Prostate gland (tissue), 2 donors: Measurements from ENCODE around the gene CENPA. TPM values are rescaled to one million over a fixed set of nuclear protein-coding genes. Genes with fewer than 3 reads are reported as not detected.
"Not testable (repeated sequence)": the region's sequence is repeated elsewhere in the genome, so short reads cannot be mapped to it uniquely, and the experiment has no call there.

ENCODE experiments used
- DNase-seq: peaks from one replicate; pipeline ENCODE4 v3.0.0-alpha.2; 2019; ENCODE audit warnings: low spot score
- H3K27ac ChIP-seq, 2 donors: fragments of 200-600 bp; sonication (generic); 2 replicates each; pipeline ENCODE4 v1.5.1; 2017 to 2019
- H3K27me3 ChIP-seq: fragments of 200-600 bp; sonication (generic); replicated peaks from 2 replicates; pipeline ENCODE4 v1.5.1; 2019; ENCODE audit not compliant: insufficient read depth
- H3K36me3 ChIP-seq, 2 donors: fragments of 200-600 bp; sonication (generic); 1 replicate in 1 of 2; 2 replicates in 1 of 2; pipeline versions ENCODE4 v1.5.1 to v1.8.1; 2017 to 2019
- H3K4me1 ChIP-seq: fragments of 200-600 bp; sonication (generic); replicated peaks from 2 replicates; pipeline ENCODE4 v1.5.1; 2019
- H3K4me3 ChIP-seq, 2 donors: fragments of 200-600 bp; sonication (generic); 2 replicates each; pipeline ENCODE4 v1.5.1; 2017 to 2019
- H3K9me3 ChIP-seq: fragments of 200-600 bp; sonication (generic); 2 replicates; pipeline ENCODE4 v1.5.1; 2017
- POLR2A ChIP-seq: fragments of 450-650 bp; IDR thresholded peaks from one replicate; pipeline ENCODE4 v1.6.1; 2016; ENCODE audit warnings: antibody characterized with exemption, mild to moderate bottlenecking
- POLR2AphosphoS5 ChIP-seq: sonication (generic); formaldehyde crosslinking; IDR thresholded peaks from one replicate; pipeline ENCODE4 v1.6.1; 2017; ENCODE audit warnings: antibody characterized with exemption
- WGBS: methylation state at CpG from one replicate; pipeline ENCODE4 v1.1.5; 2018; 5-methylcytosine and 5-hydroxymethylcytosine counted together
- intact Hi-C: fragments of 100-400 bp; cut with DNase I; formaldehyde crosslinking; loops from one replicate; pipeline ENCODE4 v1.14.2; 2022
- total RNA-seq, 2 donors: library from RNA; depleted of rRNA; stranded (reverse); fragments of >200 nt; gene quantifications; one replicate each; pipeline ENCODE4 v1.1.0, GENCODE V29; 2016
- TF ChIP-seq, protein P1 (sequence below), 4 experiments: fragments of 200-600 bp in 2 of 4; fragments of 450-650 bp in 2 of 4; sonication (generic) in 2 of 4; IDR thresholded peaks; 1 replicate in 3 of 4; 2 replicates in 1 of 4; pipeline ENCODE4 v1.5.1; 2016 to 2019; ENCODE audit warnings: antibody characterized with exemption in 4 of 4, mild to moderate bottlenecking in 2 of 4, moderate library complexity in 2 of 4

Gene CENPA
- total RNA-seq, 2 donors from 2014 or later = 0.23 to 0.68 TPM

DNA sequence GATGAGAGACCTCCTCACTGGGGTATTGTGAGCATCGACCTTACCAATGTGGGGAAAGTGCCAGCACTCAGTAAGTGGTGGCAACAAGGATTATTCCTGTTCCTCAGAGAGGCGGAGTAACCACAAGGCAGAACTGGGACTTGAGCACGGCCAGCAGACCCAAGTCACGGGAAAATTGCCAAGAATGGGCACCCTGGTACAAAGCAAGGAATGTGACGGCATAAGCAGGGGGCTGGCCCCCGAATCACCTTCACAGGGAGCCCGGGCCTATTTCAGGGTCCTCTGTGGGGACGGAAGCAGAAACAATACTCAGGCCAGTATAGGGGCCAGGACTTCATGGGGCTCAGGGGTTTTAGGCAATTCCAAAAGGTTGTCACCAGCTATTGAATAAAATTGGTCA, 25.4 kb downstream of the CENPA start:
- DNase-seq = no peak
- TF ChIP-seq, protein P1, sequence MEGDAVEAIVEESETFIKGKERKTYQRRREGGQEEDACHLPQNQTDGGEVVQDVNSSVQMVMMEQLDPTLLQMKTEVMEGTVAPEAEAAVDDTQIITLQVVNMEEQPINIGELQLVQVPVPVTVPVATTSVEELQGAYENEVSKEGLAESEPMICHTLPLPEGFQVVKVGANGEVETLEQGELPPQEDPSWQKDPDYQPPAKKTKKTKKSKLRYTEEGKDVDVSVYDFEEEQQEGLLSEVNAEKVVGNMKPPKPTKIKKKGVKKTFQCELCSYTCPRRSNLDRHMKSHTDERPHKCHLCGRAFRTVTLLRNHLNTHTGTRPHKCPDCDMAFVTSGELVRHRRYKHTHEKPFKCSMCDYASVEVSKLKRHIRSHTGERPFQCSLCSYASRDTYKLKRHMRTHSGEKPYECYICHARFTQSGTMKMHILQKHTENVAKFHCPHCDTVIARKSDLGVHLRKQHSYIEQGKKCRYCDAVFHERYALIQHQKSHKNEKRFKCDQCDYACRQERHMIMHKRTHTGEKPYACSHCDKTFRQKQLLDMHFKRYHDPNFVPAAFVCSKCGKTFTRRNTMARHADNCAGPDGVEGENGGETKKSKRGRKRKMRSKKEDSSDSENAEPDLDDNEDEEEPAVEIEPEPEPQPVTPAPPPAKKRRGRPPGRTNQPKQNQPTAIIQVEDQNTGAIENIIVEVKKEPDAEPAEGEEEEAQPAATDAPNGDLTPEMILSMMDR (IDR thresholded peaks at IDR 0.05) = no peak
- no peak for TF ChIP-seq POLR2AphosphoS5
- TF ChIP-seq POLR2A = no peak
- Histone ChIP-seq H3K27ac (no peak overlapping the region), H3K27me3 (no peaks in the 10 kb centered on the region), H3K9me3 (no peaks in the 10 kb centered on the region), H3K4me1 (no peaks in the 10 kb centered on the region), H3K4me3 (no peak overlapping the region), H3K36me3 (no peaks in the 10 kb centered on the region)
- WGBS = 46% methylated on average over 8 of the region's 8 CpGs
- intact Hi-C loops = no loop called here

- DNase-seq = no peak
- TF ChIP-seq, protein P1 (IDR thresholded peaks at IDR 0.05) = no peak
- TF ChIP-seq POLR2AphosphoS5 (no peak), POLR2A (no peak)
- Histone ChIP-seq H3K4me3 (no peak overlapping the region), H3K27me3 (no peaks in the 10 kb centered on the region), H3K36me3 (no peaks in the 10 kb centered on the region), H3K4me1 (no peaks in the 10 kb centered on the region), H3K9me3 (no peaks in the 10 kb centered on the region), H3K27ac (no peak overlapping the region)
- 80% methylated on average over 14 of the region's 14 CpGs for WGBS
- intact Hi-C loops = no loop called here
Observed at GRCh38 chr2:26811791-26812694, 26.2 kb downstream of the CENPA start.

DNA sequence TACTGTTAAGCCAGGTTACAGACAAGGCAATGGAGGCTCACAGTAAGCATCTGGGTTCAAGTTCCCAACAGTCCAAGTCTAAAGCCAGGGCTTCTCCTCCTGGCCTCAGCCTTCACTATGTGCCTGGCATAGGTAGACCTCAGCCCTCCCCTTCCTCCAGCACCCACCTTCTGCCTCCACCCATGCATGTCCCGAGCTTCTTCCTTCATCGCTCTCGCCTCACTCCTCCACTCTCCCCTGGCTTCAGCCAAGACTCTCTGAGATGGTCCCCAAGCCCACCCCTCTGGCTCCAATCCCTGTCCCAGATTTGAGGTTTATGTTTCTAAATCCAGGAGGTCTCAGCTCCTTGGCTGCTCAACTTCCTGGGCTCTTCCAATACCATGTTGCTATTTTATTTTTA, 26.9 kb downstream of the CENPA start:
- intact Hi-C loops = no loop called here
- 98% methylated on average over 3 of the region's 3 CpGs for WGBS
- Histone ChIP-seq H3K36me3 (no peaks in the 10 kb centered on the region), H3K9me3 (no peaks in the 10 kb centered on the region), H3K4me1 (no peaks in the 10 kb centered on the region), H3K27me3 (no peaks in the 10 kb centered on the region), H3K4me3 (no peak overlapping the region), H3K27ac (no peak overlapping the region)
- no peak for TF ChIP-seq POLR2A
- no peak for TF ChIP-seq POLR2AphosphoS5
- TF ChIP-seq, protein P1 (IDR thresholded peaks at IDR 0.05) = no peak
- DNase-seq = no peak

GRCh38 chr2:26814072-26814765, 28.4 kb downstream of the CENPA start:
- WGBS = 92% methylated on average over 43 of the region's 52 CpGs

DNA sequence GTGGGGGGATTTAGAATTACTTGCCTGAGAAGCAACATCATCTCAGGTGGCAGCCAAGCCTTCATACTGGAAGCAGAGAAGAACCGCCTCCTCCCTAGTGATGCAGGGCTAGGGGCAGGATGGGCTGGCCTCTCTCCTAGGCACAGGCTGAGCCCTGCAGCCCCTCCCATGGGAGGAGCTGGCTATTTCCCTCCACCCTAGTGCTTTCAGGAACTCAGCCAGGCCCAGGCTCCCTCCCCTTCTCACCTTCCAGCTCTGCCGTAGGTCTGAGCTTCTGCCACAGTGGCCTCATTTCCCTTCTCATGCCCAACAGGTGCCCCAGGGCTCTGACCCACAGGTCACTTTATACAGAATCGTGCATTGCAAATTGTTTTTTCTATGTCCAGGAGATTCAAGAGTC, 31.0 kb downstream of the CENPA start:
- WGBS = 59% methylated on average over 3 of the region's 3 CpGs
- intact Hi-C loops = no loop called here
- H3K36me3 ChIP-seq = no peaks in the 10 kb centered on the region
- H3K27me3 ChIP-seq = no peaks in the 10 kb centered on the region
- H3K4me1 ChIP-seq = no peaks in the 10 kb centered on the region
- no peak for DNase-seq
- H3K4me3 ChIP-seq = no peak overlapping the region
- TF ChIP-seq POLR2A = no peak
- TF ChIP-seq, protein P1 (IDR thresholded peaks at IDR 0.05) = no peak
- no peak for TF ChIP-seq POLR2AphosphoS5
- H3K9me3 ChIP-seq = no peaks in the 10 kb centered on the region
- no peak overlapping the region for H3K27ac ChIP-seq

More at GRCh38 chr2:26814072-26814765, 28.4 kb downstream of the CENPA start:
- intact Hi-C loops, H3K27me3 ChIP-seq, H3K27ac ChIP-seq, DNase-seq, H3K4me1 ChIP-seq, H3K36me3 ChIP-seq, H3K4me3 ChIP-seq, H3K9me3 ChIP-seq: not testable (repeated sequence)
